DMS153 treated with DMSO at 0.1 percent for 48 hours (cell line): Measurements from ENCODE around the gene PRDM16.

Experiments
- DNase-seq: peaks from one replicate; lab custom pipeline; 2025; ENCODE audit not compliant: unreplicated experiment; lab: John Stamatoyannopoulos, UW

The PRDM16 gene

GRCh38 chr1:3349161-3349967, 280.4 kb downstream of the PRDM16 start:
- DNase-seq, result no peak

GRCh38 chr1:3349968-3350299, 280.9 kb downstream of the PRDM16 start:
- no peak for DNase-seq

DNA sequence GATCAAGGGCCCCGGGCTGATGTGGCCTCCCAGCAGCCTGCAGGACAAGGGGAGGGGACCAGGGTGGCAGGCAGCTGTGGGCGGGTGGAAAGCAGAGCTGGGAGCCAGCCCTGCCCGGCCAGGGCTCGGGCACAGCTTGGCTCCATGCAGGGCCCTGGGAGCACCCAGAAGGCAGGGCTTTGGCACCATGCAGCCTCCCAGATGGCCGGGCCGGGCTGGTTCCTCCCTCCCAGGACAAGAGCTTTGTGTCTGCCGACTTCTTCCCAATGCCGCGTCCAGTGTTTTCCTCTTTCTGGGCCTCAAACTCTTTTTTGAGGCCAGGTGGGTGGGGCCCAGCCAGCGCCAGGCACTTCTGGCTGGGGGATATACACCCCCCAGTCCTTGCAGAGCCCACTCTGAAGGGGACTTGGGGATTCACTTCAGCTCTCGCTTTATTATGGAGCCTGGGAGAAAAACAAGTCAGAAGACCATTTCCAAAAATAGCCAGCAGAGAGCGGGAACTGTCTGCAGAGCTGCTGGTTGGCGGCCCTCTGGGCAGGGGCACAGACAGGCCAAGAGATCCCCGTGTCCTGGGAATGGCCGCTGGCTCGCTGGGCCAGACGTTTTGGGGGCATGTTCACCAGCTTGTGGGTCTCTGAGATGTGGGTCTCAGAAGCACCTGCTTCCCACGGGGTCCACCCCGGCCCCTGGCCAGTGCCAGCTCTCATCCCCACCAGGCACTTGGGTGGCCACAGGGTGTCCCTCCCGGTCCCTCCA, 281.7 kb downstream of the PRDM16 start:
- DNase-seq, result no peak

- no peak for DNase-seq
Measured at GRCh38 chr1:3351449-3352298, 282.7 kb downstream of the PRDM16 start.

- DNase-seq, result peak; percentile 59
Measured at GRCh38 chr1:3352299-3352951, 283.4 kb downstream of the PRDM16 start.

DNA sequence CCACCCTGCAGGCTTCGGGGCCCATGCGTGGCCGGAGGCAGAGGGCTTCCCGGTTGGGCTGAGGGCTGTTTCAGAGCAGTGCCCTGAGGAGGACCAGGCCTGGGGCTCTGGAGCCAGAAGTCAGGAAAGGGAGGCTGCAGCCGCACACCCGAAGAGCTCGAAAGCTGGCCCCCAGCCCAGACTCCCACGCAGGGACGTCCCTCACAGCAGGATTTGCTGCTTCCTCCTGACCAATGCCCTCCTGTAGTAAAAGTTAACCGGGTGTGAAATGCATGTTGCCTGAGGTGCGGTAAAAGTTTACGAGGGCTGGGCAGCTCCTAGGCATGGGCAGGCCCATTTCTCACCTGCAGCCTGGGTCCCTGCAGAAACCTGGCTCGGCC, 283.9 kb downstream of the PRDM16 start:
- no peak for DNase-seq

DNA sequence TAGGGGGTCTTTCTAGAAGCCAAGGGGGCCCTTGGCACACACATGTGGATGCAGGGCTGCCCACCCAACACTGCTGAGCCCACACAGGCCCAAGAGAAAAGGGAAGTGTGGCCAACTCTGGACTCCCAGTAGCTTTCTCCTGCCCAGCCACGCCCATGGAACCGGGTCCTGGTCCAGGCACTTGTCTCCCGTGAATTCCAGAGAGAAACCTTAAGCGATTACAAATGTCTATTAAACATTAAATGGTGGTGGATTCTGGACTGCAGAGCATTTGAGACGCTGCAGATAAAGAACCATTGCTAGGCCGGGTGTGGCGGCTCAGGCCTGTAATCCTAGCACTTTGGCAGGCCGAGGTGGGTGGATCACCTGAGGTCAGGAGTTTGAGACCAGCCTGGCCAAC, 284.9 kb downstream of the PRDM16 start:
- DNase-seq, result no peak

- no peak for DNase-seq
Measured at GRCh38 chr1:3355089-3355488, 286.1 kb downstream of the PRDM16 start.

GRCh38 chr1:3355894-3356826, 287.2 kb downstream of the PRDM16 start:
- no peak for DNase-seq

GRCh38 chr1:3356827-3357460, 287.9 kb downstream of the PRDM16 start:
- DNase-seq, result no peak

DNA sequence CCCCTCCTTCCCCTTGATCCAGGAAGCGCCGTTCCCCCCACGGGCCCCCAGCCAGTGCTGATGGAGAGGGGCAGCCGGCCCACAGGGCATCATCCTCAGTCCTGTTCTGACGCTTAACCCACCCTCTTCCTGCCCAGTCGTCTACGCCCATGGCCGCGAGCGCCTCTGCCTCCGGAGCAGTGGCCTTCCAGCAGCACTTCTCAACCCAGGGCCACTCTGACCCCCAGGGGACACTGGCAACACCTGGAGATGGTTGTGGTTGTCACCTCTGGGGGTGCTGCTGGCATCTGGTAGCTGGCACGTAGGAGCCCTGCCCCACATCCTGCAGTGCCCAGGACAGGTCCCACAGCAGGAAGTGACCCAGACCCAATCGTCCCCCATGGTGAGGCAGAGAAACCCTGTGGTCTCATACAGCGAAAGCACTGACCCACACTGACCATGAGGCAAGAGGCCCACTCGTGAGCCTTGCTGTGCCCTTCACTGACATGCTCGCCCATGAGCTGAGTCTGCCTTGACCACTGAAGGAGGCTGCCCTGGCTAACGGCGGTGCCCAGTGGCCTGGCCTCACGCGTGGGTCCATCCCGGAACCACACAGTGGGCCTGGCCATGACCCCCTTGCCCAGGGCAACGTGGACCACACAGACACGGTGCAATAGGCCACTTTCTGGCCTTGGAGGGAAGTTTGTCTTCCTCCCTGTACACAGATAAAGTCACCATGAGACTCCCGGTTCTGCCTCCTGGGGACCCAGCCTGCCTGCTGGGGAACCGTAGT, 288.7 kb downstream of the PRDM16 start:
- DNase-seq, result no peak

GRCh38 chr1:3359351-3359750, 290.3 kb downstream of the PRDM16 start:
- DNase-seq, result peak; percentile 75

DNA sequence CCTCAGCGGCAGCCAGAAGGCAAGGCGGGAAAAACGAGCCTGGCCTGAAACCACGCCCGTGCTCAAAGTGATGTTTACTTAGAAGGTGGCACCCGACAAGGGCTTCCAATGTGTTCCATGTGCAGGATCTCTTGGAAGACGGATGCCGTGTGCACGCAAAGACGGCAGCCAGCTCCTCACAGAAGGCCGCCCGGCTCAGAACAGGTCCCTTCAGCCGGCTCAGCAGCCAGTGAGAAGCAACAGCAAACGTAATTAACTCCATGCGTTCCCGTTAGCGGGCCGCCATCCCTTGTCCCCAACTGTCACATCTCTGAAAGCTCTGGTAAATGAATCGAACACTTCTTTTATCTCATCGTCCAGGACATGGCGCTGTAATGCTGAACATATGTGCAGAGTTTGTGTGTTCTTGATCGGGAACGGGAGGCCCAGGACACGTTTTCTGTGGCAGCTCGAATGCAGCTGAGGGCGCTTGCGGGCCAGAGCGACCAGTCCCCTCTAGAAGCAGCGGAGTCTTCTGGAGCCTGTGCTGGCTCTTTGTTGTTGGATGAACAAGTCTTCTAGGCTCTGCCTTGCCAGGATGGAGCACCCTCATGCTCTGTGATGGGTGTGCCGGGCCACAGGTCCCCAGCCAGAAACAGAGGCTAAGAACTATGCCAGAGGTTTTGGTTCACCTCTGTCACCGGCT, 290.9 kb downstream of the PRDM16 start:
- DNase-seq, result peak; percentile 75

- DNase-seq, result no peak
Measured at GRCh38 chr1:3360646-3361257, 291.7 kb downstream of the PRDM16 start.

- no peak for DNase-seq
Measured at GRCh38 chr1:3363023-3363422, 294.0 kb downstream of the PRDM16 start.

- no peak for DNase-seq
Measured at GRCh38 chr1:3363756-3364155, 294.8 kb downstream of the PRDM16 start.

DNA sequence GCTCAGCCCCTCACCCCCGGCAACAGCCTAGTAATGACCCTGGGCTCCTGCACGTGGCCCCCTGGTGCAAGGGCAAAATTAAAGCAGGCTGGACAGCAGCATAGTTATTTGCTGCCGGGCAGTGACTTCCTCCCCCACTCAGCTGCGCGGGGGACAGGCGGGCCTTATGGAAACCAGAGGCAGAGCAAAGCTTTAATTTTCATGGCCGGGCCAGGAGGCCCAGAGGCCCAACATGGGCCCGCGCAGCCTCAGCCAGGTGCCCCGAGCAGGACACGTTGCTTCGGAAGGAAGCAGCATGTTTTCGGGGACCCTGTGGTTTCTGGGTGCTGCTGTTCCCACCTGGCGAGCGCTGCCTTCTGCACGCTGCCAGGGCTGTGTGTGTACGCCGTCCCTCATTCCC, 295.5 kb downstream of the PRDM16 start:
- DNase-seq, result no peak

- no peak for DNase-seq
Measured at GRCh38 chr1:3364983-3365382, 296.0 kb downstream of the PRDM16 start.
